Eye (tissue), 1 donor: Measurements from ENCODE around the gene HACL1.
A peak's percentile ranks its signal among the peaks of the same experiment; 100 is the strongest.
"Not testable (repeated sequence)": the region's sequence is repeated elsewhere in the genome, so short reads cannot be mapped to it uniquely, and the experiment has no call there.

Experiments
- DNase-seq: peaks from one replicate; pipeline ENCODE4 v3.0.0-alpha.2; 2015

Gene HACL1

DNA sequence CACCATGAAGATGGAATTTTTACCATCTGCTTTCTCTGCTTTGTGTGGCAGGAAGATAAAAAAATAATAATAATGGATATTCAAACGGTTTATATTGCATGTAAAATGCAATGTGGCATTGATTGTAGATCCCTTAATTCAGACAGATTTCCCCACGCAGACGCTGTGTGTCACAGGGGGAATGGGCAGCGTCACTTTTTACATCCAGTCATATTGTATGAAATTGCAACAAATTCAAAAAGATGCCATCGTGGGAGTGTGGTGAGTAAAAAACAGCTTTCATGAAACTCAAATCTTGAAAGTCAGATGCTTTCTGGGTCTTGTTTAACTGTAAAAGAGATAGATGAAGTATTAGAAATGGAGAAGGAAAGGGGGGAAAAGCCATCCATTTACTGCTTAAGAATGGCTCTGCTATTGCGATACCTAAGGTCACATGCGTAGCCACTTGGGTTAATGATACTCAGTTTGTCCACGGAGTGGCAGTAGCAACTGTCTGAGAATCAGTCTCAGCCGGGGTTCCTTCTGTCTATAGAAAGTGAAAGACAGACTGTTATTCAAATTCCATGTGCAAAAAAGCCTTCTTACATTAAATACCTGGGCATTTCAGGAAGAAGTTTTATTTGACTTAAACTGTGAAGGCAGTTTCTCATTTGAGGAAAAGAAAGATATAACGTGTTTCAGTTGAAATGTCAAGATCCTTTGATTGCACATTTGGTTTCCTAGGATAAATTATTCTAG, 28.7 kb upstream of the HACL1 start:
- peak; percentile 85 for DNase-seq

GRCh38 chr3:15628967-15629366, 27.6 kb upstream of the HACL1 start:
- DNase-seq = no peak

DNA sequence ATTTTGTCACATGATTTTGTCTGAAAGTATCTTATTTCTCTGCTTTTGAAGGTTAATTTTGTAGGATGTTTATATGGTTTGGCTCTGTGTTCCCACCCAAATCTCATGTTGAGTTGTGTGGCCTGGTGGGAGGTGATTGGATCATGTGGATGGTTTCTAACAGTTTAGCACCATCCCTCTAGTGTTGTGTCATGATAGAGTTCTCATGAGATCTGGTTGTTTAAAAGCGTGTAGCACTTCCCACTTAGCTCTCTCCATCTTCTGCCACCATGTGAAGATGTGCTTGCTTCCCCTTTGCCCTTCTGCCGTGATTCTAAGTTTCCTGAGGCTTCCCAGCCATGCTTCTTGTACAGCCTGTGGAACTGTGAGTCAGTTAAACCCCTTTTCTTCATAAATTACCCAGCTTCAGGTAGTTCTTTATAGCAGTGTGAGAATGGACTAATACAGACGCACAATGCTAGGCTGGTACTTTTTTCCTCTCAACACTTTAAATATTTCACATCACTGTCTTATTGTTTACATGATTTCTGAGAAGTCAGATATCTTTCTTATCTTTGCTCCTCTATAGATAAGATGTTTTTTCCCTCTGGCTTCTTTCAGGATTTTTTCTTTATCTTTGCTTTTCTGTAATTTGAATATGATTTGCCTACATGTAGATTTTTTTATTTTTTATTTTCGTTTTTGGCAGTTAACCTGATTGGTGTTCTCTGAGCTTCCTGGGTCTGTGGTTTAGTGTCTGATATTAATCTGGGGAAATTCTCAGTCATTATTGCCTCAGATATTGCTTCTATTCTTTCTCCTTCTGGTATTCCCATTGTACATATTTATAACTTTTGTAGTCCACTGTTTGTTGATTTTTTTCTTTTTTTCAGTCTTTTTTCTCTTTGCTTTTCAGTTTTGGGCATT, 22.4 kb upstream of the HACL1 start:
- no peak for DNase-seq

DNA sequence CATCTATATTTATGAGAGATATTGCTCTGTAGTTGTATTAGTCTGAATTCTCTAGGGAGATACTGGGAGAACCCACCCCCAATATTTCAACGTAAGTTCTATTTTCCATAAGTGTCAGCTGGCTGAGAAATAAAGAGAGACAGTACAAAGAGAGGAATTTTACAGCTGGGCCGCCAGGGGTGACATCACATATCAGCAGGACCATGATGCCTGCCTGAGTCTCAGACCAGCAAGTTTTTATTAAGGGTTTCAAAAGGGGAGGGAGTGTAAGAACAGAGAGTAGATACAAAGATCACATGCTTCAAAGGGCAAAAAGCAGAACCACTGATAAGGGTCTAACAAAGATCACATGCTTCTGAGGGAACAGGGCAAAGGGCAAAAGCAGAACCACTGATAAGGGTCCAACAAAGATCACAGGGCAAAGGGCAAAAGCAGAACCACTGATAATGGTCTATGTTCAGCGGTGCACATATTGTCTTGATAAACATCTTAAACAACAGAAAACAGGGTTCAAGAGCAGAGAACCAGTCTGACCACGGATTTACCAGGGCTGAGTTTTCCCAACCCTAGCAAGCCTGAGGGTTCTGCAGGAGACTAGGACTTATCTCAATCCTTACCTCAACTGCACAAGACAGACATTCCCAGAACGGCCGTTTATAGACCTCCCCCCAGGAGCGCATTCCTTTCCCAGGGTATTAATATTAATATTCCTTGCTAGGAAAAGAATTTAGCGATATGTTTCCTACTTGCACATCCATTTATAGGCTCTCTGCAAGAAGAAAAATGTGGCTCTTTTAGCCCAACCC, 18.5 kb upstream of the HACL1 start:
- not testable (repeated sequence) for DNase-seq

DNA sequence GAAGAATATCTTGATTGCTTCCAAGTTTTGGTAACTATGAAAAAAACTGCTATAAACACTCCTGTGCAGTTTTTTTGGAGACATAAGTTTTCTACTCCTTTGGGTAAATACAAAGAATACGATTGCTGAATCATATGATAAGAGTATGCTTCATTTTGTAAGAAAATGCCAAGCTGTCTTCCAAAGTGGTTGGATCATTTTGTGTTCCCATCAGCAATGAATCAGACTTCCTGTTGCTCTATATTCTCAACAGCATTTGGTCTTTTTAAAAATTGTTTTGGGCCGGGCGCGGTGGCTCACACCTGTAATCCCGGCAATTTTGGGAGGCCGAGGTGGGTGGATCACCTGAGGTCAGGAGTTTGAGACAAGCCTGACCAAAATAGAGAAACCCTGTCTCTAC, 14.7 kb upstream of the HACL1 start:
- DNase-seq = no peak

- no peak for DNase-seq
Observed at GRCh38 chr3:15614958-15615357, 13.6 kb upstream of the HACL1 start.

DNA sequence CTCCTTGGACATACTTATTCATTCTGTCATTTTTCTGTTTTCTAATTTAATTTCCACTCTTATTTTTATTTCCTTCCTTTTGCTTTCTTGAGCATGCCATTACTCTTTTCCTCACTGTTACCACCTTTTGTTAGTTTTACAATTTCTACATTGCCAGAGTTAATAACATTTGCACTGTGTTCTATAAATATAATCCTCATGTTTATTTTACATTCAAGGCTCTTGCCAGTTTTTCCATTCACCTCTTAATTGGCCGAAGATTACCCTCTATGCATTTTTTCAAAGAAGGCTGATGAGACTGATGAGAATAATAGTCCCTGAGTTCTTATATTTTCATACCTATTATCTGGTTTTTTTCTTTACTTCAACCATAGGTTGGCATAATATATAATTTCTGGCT, 10.6 kb upstream of the HACL1 start:
- no peak for DNase-seq

- DNase-seq = no peak
Observed at GRCh38 chr3:15611018-15611417, 9.6 kb upstream of the HACL1 start.

DNA sequence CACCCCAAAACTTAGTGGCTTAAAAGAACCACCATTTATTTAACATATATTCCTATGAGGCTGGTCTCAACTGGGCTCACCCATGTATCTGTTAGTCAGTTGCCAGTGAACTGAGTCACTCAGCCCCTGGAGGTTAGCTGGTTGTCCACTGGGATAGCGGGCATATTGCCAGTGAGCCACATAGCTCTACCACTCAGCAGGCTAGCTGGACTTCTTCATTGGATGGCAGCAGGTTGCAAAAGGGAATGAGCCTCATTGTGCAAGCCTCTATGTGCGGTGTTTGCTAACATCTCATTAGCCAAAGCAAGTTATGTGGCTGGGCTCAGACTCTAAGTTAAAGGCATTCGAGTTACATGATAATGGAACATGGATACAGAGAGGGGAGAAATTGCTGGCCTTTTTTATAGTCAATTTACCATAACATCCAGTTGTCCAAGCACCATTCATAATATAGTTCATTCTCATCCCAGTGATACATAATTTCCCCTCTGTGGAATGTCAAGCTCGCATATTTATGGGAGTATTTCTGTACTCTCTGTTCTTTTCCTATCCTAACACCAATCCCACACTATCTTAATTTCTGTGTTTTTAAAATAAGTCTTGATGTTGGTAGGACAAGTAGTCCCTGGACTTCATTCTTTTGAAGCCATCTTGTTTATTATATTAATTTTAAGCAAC, 8.9 kb upstream of the HACL1 start:
- no peak for DNase-seq

DNA sequence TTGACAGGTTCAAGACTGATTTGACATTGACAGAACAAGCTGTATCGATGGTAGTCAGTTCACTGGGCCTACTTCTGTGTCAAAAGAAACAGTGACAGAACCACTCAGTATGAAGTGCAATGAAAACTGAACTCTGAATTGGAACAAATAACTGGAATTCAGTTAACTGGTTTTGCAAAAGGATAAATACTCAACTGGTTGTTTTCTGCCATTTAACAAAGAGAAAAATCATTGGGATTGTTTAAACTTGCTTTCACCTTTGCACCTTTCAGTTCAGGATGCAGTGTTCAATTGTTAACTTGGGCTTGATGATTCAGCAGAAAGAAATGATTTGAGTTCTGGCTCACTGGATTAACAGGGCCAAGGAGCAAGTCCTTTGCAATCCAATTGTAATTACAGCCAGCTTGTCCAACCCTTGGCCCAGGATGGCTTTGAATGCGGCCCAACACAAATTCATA, 5.1 kb upstream of the HACL1 start:
- DNase-seq = peak; percentile 2

- not testable (repeated sequence) for DNase-seq
Observed at GRCh38 chr3:15604584-15604983, 3.2 kb upstream of the HACL1 start.

DNA sequence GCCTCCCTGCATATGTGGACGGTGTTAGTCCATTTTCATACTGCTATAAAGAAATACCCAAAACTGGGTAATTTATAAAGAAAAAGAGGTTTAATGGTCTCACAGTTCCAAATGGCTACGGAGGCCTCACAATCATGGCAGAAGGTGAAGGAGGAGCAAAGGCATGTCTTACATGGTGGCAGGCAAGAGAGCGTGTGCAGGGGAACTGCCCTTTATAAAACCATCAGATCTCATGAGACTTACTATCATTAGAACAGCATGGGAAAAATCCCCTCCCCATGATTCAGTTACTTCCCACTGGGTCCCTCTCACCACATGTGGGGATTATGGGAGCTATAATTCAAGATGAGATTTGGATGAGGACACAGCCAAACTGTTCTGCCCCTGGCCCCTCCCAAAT, 1.4 kb upstream of the HACL1 start:
- not testable (repeated sequence) for DNase-seq

DNA sequence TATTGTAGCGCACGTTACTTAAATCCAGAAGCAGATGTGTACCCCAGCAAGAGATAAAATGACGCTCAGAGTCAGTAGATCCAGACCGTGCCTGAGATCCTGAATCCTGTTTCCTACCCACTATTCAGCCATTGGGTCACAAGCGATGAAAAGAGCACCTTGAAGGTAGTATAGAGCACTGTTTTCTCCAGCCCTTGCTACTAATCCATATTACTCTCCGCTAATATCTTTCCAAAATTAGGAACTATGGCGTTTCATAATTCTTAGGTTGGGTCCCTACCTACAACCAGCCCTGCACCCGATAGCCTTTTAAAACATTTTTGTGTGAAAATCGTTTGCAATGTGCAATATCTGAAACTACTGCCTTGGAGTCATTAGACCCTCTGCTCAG, 772 bp upstream of the HACL1 start:
- DNase-seq = no peak

GRCh38 chr3:15601046-15601398, 347 bp downstream of the HACL1 start:
- no peak for DNase-seq

DNA sequence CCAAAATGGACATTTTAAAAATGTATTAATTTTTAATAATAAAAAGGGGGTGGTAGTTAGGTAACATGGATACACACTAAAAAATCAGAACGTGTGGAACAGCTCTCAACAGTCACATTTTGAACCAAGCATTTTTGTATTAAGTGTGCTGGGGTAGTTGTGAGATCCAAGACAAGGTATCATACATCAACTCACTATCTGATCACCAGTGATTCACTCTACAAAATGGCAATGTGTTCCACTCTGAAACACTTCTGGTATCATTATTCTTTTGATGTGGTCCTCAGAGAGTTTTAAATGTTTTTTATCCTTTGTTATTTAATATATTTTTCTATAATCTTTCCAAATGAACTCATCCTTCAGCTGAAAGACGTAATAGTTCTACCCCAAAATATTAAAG, 5.4 kb downstream of the HACL1 start:
- no peak for DNase-seq

- DNase-seq = no peak
Observed at GRCh38 chr3:15592968-15593367, 8.4 kb downstream of the HACL1 start.

- no peak for DNase-seq
Observed at GRCh38 chr3:15591928-15592327, 9.4 kb downstream of the HACL1 start.

DNA sequence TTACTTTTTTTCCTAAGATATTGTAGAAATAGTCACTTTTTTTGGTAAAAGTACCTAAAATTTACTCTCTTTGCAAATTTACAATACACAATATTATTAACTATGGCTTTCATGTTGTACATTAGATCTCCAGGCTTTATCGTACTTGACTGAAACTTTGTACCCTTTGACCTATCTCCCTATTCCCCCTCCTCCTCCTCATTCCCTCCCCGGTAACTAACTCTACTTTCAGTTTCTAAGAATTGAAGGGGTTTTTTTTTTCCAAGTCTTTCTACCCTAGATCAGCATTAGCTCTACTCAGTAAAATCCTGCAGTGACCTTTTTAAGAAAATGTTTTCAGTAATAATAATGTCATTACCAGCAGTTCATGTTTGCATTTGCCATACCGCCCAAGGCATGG, 10.1 kb downstream of the HACL1 start:
- DNase-seq = no peak

GRCh38 chr3:15585111-15585845, 16.1 kb downstream of the HACL1 start:
- no peak for DNase-seq

- DNase-seq = no peak
Observed at GRCh38 chr3:15581471-15582394, 19.6 kb downstream of the HACL1 start.

- DNase-seq = no peak
Observed at GRCh38 chr3:15579051-15579450, 22.3 kb downstream of the HACL1 start.
